Endothelial cell (in vitro differentiated cells): Measurements from ENCODE around the gene STX16. TPM values are rescaled to one million over a fixed set of nuclear protein-coding genes. Genes with fewer than 3 reads are reported as not detected.

Source experiments
- DNase-seq: peaks from one replicate; pipeline ENCODE4 v3.0.0; 2021; ENCODE audit warnings: low spot score
- H3K27ac Mint-ChIP-seq: one replicate; pipeline ENCODE4 v1.8.0; 2021; ENCODE audit warnings: mixed read lengths, inconsistent platforms; ENCODE audit not compliant: unreplicated experiment
- H3K27me3 Mint-ChIP-seq: one replicate; pipeline ENCODE4 v1.8.0; 2021; ENCODE audit warnings: mild to moderate bottlenecking, moderate library complexity, mixed read lengths, inconsistent platforms; ENCODE audit not compliant: unreplicated experiment
- H3K36me3 Mint-ChIP-seq: one replicate; pipeline ENCODE4 v1.8.0; 2021; ENCODE audit warnings: mild to moderate bottlenecking, low read depth, mixed read lengths, inconsistent platforms; ENCODE audit not compliant: unreplicated experiment
- H3K4me1 Mint-ChIP-seq: one replicate; pipeline ENCODE4 v1.8.0; 2021; ENCODE audit warnings: mild to moderate bottlenecking, mixed read lengths, inconsistent platforms; ENCODE audit not compliant: unreplicated experiment
- H3K4me3 Mint-ChIP-seq: one replicate; pipeline ENCODE4 v1.8.0; 2021; ENCODE audit warnings: mild to moderate bottlenecking, mixed read lengths, inconsistent platforms; ENCODE audit not compliant: unreplicated experiment
- H3K9me3 Mint-ChIP-seq: one replicate; pipeline ENCODE4 v1.8.0; 2021; ENCODE audit warnings: mixed read lengths, inconsistent platforms; ENCODE audit not compliant: unreplicated experiment
- long read RNA-seq: library from polyadenylated mRNA; unstranded; transcript quantifications from one replicate; pipeline ENCODE4 v2.0.0, GENCODE V29; 2020; ENCODE audit not compliant: unreplicated experiment
- total RNA-seq: library from RNA; stranded (reverse); fragmentation: NEBNext Ultra II Directional; extraction: Animal tissue kit (Norgen Biotek cat#: 25700); gene quantifications from one replicate; pipeline ENCODE4 v1.2.1, GENCODE V29; 2021; ENCODE audit not compliant: unreplicated experiment
- TF ChIP-seq, protein P1 (sequence below): fragments of 200-600 bp; sonication (generic); IDR thresholded peaks from one replicate; pipeline ENCODE4 v1.5.0; 2021; ENCODE audit warnings: antibody characterized with exemption; ENCODE audit not compliant: unreplicated experiment

Gene STX16, protein sequence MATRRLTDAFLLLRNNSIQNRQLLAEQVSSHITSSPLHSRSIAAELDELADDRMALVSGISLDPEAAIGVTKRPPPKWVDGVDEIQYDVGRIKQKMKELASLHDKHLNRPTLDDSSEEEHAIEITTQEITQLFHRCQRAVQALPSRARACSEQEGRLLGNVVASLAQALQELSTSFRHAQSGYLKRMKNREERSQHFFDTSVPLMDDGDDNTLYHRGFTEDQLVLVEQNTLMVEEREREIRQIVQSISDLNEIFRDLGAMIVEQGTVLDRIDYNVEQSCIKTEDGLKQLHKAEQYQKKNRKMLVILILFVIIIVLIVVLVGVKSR
- 77.9 TPM for total RNA-seq
- long read RNA-seq, full-length matches to known transcripts: 1 of 4 reads
- long read RNA-seq, partial matches to known transcripts: 0 of 4 reads
- long read RNA-seq, other reads (novel, unspliced or antisense): 3 of 4 reads

DNA sequence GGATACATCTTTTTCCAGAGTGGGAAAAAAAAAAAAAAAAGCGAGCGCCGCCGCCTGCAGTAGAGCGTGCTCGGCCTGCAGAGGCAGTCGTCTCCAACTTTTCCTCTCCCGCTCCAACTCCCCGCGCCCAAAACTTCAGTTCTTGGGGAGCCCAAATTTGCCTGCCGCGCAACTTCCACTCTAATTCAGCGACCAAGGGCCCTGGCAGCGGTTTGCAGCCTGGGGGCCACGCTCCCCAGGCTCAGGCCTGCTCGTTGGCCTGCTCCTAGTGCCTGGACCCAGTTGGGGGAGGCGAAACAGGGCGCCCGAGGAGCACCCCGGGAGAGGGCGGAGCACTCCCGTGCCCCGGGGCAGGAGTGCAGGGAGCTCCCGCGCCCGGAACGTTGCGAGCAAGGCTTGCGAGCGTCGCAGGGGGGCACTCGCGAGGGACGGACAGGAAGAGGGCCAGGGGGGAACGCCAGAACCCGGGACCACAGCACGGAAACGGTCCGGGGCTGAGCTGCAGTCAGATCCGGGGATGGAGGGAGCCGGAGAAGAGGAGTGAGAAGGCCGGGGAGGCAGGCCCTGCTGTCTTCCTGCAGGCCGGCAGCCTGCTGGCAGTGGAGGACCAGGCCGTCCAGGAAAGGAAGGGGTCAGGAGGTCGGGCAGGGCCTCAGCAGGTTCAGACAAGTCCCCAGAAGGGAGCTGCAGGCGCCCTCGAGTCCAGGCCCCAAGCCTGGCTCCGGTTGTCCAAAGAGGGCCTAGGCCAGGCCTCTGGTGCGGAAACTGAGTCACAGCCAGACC lies at the start of gene STX16:
STX16 (plus strand) TSS at position 508 of the 783 bp plus-strand sequence. CDS start 724 bp downstream, outside the sequence.
- Mint-ChIP-seq H3K36me3 (no peaks in the 10 kb centered on the region), H3K4me3 (peak within 1 kb of the TSS; percentile 100), H3K9me3 (no peaks in the 10 kb centered on the region), H3K4me1 (peaks cover 17% of the 10 kb centered on the region), H3K27ac (peak within 1 kb of the TSS; percentile 97), H3K27me3 (peaks cover 6% of the 10 kb centered on the region)
- peak; percentile 89 for DNase-seq
- TF ChIP-seq, protein P1, sequence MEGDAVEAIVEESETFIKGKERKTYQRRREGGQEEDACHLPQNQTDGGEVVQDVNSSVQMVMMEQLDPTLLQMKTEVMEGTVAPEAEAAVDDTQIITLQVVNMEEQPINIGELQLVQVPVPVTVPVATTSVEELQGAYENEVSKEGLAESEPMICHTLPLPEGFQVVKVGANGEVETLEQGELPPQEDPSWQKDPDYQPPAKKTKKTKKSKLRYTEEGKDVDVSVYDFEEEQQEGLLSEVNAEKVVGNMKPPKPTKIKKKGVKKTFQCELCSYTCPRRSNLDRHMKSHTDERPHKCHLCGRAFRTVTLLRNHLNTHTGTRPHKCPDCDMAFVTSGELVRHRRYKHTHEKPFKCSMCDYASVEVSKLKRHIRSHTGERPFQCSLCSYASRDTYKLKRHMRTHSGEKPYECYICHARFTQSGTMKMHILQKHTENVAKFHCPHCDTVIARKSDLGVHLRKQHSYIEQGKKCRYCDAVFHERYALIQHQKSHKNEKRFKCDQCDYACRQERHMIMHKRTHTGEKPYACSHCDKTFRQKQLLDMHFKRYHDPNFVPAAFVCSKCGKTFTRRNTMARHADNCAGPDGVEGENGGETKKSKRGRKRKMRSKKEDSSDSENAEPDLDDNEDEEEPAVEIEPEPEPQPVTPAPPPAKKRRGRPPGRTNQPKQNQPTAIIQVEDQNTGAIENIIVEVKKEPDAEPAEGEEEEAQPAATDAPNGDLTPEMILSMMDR: peak; percentile 53

DNA sequence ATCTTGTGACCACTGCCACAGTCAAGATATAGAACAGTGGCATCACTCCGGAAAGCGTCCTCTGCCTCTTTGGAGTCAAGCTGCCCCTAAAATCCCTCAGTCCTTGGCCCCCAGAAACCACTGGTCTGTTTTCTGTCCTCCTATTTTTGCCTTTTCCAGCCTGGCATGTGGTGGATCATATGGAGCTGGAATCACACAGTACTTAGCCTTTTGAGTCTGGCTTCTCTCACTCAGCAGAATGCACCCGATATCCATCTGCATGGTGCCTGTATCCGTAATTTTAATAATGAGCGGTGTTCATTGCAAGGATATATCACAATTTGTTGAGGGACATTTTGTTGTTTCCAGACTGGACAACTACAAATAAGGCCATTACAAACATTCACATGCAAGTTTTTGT lies 49.0 kb upstream of the STX16 start:
- no peak overlapping the region for H3K27ac Mint-ChIP-seq
- H3K4me1 Mint-ChIP-seq: no peaks in the 10 kb centered on the region
- DNase-seq: no peak
- no peaks in the 10 kb centered on the region for H3K9me3 Mint-ChIP-seq
- no peaks in the 10 kb centered on the region for H3K27me3 Mint-ChIP-seq
- no peaks in the 10 kb centered on the region for H3K36me3 Mint-ChIP-seq
- H3K4me3 Mint-ChIP-seq: no peak overlapping the region
- TF ChIP-seq, protein P1: no peak

DNA sequence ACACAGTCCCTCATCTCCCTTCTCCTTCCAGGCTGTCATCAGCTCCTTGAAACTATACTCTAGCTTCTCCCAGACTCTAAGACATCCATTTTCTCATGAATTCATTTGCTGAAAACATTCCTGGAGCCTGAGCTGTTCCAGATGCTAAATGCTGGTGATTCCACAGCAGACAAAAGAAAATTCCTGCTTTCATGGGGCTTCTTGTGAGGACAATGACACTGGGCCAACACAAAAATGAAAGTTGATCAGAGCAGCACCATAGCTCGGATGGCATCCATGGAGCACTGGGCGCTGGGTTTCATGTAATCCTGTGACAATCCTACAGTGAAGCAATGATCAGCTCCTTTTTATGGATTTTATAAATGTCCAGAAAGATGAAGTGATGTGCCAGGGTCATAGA lies 47.4 kb upstream of the STX16 start:
- TF ChIP-seq, protein P1: no peak
- Mint-ChIP-seq H3K27me3 (no peaks in the 10 kb centered on the region), H3K9me3 (no peaks in the 10 kb centered on the region), H3K36me3 (no peaks in the 10 kb centered on the region), H3K27ac (no peak overlapping the region), H3K4me3 (no peak overlapping the region), H3K4me1 (no peaks in the 10 kb centered on the region)
- no peak for DNase-seq

DNA sequence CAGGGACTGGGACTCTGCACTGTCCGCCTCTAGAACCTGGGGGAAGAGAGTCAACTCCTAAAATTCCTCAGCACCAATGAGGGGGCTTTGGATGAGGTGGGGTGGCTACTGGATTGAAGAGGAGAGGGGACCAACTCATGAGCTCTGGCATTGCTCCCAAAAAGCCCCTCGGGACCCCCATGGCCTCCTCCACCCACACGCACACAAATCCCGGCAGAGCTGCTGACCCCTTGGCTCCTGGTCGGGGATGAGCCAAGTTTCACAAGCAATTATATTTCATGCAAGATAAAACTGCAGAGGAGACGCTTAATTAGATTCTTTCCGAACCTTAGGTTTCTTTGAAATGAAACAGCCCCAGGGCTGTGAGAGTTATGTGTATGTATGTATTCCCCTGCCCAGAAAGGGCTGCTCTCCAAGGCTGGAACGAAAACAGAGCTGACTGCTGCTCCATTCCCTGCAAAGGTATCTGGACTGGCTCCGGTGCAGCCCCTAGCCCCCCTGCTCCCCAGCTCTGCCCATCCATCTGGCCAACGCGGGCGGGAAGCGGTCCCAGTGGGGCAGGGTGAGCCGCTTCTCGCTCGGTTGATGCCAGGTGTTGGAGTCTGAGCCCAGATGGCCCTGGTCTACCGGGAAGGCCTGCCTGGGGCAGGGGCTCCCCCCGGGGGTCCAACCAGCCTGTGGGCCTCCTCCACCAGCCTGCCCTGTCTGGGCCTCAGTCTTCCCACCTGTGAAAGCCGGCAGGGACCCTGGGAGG lies 46.8 kb upstream of the STX16 start:
- no peak for DNase-seq
- no peaks in the 10 kb centered on the region for H3K9me3 Mint-ChIP-seq

More for the DNA sequence above, 46.8 kb upstream of the STX16 start:
- Mint-ChIP-seq H3K36me3 (no peaks in the 10 kb centered on the region), H3K27ac (no peak overlapping the region), H3K4me3 (no peak overlapping the region), H3K27me3 (peaks cover 2% of the 10 kb centered on the region), H3K4me1 (no peaks in the 10 kb centered on the region)
- TF ChIP-seq, protein P1: no peak
